Skin epidermis (tissue), 12 donors: ENCODE measurements around the gene TMEM198.

Experiments
- H3K27ac ChIP-seq, 21 experiments: fragments of 200-600 bp; sonication (generic) in 11 of 21; one replicate each; pipeline ENCODE4 v1.5.0; 2020; ENCODE audit warnings: mild to moderate bottlenecking in 3 of 21, inconsistent platforms in 2 of 21, moderate library complexity in 2 of 21
- H3K4me3 ChIP-seq, 7 experiments: fragments of 200-600 bp; sonication (generic) in 2 of 7; one replicate each; pipeline ENCODE4 v1.5.0; 2020; ENCODE audit warnings: inconsistent platforms in 2 of 7, mild to moderate bottlenecking in 2 of 7, moderate library complexity in 1 of 7

The TMEM198 gene

GRCh38 chr2:219571311-219572236, 27.7 kb downstream of the TMEM198 start, which contains the start of gene OBSL1:
TSS of gene OBSL1 (minus strand) at chr2:219571539. CDS start at chr2:219571232, 307 bp downstream.
- Histone ChIP-seq H3K27ac (peak within 1 kb of the TSS; percentile 46 to 89 (median 80)), H3K4me3 (peak within 1 kb of the TSS; percentile 51 to 74 (median 56))

GRCh38 chr2:219572237-219573001, 28.6 kb downstream of the TMEM198 start, which contains the start of gene INHA:
TSS of gene INHA (plus strand) at chr2:219572310. CDS start at chr2:219572375, 65 bp downstream.
- Histone ChIP-seq H3K4me3 (peak within 1 kb of the TSS; percentile 51 to 74 (median 56)), H3K27ac (peak within 1 kb of the TSS; percentile 46 to 89 (median 80))

- Histone ChIP-seq H3K27ac (no peak overlapping the region), H3K4me3 (no peak overlapping the region)
These were observed 29.3 kb downstream of the TMEM198 start for GRCh38 chr2:219573166-219573565.

GRCh38 chr2:219574484-219575311, 30.9 kb downstream of the TMEM198 start:
- Histone ChIP-seq H3K27ac (no peak overlapping the region), H3K4me3 (no peak overlapping the region)

GRCh38 chr2:219575566-219576504, 32.0 kb downstream of the TMEM198 start:
- Histone ChIP-seq H3K27ac (no peak overlapping the region), H3K4me3 (no peak overlapping the region)

- H3K27ac ChIP-seq = no peak overlapping the region
- H3K4me3 ChIP-seq = no peak overlapping the region
These were observed 32.9 kb downstream of the TMEM198 start for GRCh38 chr2:219576505-219577388.

- Histone ChIP-seq H3K4me3 (no peak overlapping the region), H3K27ac (no peak overlapping the region)
These were observed 35.2 kb downstream of the TMEM198 start for GRCh38 chr2:219578811-219579613.

GRCh38 chr2:219581346-219581745, 37.5 kb downstream of the TMEM198 start:
- no peak overlapping the region for H3K27ac ChIP-seq

GRCh38 chr2:219591091-219591490, 47.3 kb downstream of the TMEM198 start:
- Histone ChIP-seq H3K27ac (no peak overlapping the region), H3K4me3 (no peak overlapping the region)

More at GRCh38 chr2:219581346-219581745, 37.5 kb downstream of the TMEM198 start:
- no peak overlapping the region for H3K4me3 ChIP-seq

- no peak overlapping the region for H3K27ac ChIP-seq
- no peak overlapping the region for H3K4me3 ChIP-seq
These were observed 48.9 kb downstream of the TMEM198 start for GRCh38 chr2:219592736-219593135.

- no peak overlapping the region for H3K27ac ChIP-seq
- no peak overlapping the region for H3K4me3 ChIP-seq
These were observed 49.3 kb downstream of the TMEM198 start for GRCh38 chr2:219593154-219593553.

GRCh38 chr2:219595256-219595655, 51.4 kb downstream of the TMEM198 start:
- Histone ChIP-seq H3K27ac (no peak overlapping the region), H3K4me3 (no peak overlapping the region)

- Histone ChIP-seq H3K27ac (peak overlapping the region in 20 of 21 experiments; percentile 72 to 96 (median 89)), H3K4me3 (peak overlapping the region; percentile 43 to 83 (median 65))
These were observed 53.2 kb downstream of the TMEM198 start for GRCh38 chr2:219596954-219597551.

GRCh38 chr2:219597552-219598307, 53.9 kb downstream of the TMEM198 start, which contains the start of gene STK11IP:
TSS of gene STK11IP (plus strand) at chr2:219597857. CDS start at chr2:219598120, 263 bp downstream.
- Histone ChIP-seq H3K4me3 (peak within 1 kb of the TSS; percentile 43 to 83 (median 65)), H3K27ac (peak within 1 kb of the TSS; percentile 2 to 96 (median 89))
